Cortex of kidney (tissue), 1 donor: ENCODE measurements around the gene RAPGEF4.

Experiments
- DNase-seq: peaks from one replicate; lab custom pipeline; 2025; lab: John Stamatoyannopoulos, UW

The RAPGEF4 gene

DNA sequence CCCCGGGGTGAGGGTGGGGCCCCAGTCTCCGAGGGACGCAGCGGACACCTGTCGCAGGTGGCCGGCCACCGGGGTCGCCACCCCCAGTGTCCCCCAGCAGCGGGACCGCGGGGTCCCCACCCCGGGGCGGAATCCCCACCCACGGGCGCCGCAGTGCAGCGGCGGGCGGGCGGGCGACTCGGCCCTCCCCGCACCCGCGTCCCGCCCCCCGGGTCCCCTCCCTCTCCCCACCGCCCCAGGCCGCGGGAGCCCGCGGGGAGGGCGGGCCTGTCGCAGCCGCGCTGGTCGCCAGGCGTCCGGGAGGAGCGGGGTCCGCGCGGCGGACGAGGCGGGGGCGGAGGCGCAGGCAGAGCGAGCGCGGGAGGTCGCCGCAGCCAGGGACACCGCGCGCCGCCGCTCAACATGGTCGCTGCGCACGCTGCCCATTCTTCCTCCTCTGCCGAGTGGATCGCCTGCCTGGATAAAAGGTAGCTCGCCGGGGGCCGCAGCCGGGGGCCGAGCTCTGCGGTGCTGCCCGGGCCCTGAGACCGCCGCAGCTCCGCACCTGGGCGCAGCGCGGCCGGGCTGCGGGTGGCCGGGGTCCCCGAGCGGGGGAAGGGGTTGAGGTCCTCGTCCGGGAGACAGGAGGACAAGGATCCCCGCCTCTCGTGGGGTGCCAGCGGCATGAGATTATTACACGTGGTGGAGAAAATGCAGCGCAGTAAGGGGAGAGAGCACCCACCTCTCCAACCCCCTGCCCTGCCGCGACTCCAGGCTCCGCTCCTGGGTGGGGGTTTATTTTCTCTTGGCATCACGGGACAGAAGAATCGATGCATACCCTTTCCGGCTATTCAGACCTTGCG is at the start of gene RAPGEF4:
TSS of gene RAPGEF4 (plus strand) at position 264 of the 842 bp plus-strand sequence. CDS start at position 403, 139 bp downstream.
- no peak for DNase-seq

DNA sequence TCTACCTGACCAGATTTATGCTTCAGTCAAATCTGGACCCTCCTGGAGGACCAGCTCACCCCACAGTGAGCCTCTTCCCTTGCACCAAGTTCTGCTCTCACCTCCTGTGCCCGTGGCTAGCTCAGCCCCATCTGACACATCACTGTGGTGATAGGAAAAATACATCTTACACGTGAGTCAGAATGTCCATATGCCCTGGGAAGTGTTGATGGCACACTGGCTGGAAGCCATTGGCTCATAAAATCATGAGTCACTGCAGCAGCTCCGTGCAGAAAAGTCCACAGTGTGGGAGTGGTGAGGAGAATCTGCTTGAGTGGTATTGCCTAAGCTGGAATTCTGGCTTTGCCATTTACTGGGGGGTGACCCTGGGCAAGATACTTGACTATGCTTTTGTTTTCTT is 42.6 kb upstream of the RAPGEF4 start:
- no peak for DNase-seq

DNA sequence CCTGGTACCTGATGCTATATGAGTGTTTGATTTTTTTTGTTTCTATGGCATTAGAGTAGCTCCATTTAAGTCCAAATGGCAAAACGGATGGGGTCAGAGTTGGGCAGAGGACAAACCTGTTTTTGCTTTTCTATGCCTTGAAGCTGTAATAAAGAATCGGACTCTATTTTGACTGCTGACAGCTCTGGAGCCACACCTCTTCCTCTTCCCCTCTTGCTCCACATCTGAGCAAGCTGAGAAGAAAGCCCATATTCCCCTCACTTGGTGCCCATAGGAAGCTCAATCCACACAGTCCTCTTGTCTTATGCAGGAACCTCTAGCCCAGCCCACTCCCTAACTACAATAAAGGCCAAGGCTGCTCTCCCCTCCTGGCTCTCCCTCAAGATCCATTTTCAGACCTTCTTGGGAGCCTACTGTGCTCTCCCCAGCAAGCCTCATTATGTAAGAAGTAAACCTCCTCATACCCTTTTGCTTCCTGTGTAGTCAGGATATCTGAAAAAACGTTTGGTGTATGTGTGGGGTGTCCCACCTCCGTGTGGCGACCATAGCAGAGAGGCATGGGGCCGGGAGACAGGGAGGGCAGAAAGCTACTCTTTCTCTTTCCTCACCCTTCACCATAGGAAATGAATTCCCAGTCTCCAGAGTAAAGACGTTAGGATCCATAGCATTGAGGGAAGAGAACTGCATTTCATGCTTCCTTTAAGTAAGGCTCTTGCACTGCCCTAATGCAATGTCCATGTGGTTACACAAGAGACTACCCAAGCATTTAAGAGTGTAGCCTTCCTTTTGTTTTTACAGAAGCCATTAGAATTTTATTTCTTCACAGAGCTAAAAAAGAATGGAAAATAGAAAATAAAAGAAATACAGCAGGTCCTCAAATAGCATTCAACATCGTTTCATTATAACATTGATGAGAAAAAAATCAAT is 41.9 kb upstream of the RAPGEF4 start:
- DNase-seq = no peak

DNA sequence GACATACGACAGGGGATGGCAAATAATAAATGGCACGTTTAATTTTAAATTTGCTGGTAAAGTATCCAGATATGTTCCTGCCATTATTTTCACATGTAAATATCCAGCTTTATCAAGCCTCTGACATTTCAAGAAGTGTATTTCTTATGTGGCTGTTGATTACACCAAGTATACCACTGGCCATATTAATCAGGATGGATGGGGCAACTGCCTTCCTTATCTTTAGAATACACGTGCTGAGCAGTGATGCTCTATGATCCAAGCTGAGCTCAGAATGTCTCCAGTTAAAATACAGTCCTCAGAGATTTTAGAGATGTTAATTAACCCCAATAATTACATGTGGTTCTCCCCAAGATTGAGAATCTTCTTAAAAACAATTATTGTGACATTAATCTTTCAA is 38.3 kb upstream of the RAPGEF4 start:
- no peak for DNase-seq

DNA sequence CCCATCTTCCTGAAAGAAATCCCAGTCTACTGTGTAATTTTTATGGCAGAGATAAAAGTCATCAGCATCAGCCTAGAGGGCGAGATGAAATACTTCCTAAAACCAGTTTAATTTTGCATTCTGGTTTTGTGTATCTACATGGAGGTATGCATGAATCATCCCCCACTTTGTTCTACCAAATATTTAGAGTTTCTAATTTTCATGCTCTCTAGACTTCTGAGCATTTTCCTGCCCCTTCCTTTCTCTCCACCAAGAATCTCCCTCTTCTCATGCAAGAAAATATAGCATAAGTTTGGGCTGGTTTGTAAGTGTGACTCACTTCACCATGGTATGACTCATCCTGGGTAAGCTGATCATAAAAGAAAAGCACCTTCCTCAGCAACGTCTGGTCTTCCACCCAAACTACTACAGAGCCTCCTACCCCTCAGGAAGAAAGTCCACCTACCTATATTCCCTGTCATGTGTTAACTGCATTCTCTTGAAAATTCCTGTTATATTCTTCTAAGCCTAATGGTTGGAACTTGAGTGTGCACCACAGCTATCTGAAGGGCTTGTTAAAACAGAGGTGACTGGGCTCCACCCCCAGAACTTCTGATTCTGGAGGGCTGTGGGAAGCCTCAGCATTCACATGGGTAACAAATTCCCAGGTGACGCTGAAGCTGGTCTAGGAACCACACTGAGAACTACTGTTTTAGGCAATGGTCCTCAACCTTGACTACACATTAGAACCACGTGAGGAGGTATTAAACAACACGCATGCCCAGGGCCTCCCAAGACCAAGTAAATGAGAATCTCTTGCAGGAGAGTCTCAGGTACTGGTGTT is 37.4 kb upstream of the RAPGEF4 start:
- DNase-seq = no peak

DNA sequence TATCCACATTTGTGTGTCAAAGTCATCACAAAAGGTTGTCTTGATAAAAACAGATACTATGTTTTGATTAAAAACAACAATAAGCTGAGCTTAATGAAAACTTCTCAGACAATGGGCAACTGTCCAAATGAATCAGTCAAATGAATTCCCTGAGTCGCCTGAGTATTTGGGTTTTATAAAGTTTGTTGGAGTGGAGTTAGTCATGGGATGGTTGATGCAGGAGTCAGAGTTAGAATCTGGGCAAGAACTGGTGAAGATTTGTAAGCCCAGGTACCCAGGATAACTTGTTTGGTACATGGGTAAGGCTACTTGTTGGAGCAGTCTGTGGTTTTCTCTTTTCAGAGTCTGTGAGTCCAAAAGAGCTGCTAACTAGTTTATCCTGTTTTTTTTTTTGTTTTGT is 34.4 kb upstream of the RAPGEF4 start:
- no peak for DNase-seq

DNA sequence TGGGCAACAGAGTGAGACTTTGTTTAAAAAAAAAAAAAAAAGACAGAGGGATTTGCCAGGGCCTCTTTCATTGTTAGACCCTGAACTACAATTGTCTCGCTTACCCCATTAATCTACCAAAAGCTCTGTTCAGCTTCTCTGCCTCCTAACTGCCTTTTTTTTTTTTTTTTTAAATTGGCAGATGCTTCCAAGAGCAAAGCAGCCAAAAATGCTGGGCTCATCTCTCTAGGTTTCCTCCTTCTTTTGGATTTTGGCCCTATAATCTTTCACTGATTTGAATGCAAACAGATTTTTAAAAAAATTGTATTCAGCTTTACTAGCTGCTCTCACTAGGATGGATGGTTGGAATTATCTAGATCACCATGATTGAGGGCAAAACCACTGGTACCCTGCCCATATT is 33.2 kb upstream of the RAPGEF4 start:
- DNase-seq = no peak

DNA sequence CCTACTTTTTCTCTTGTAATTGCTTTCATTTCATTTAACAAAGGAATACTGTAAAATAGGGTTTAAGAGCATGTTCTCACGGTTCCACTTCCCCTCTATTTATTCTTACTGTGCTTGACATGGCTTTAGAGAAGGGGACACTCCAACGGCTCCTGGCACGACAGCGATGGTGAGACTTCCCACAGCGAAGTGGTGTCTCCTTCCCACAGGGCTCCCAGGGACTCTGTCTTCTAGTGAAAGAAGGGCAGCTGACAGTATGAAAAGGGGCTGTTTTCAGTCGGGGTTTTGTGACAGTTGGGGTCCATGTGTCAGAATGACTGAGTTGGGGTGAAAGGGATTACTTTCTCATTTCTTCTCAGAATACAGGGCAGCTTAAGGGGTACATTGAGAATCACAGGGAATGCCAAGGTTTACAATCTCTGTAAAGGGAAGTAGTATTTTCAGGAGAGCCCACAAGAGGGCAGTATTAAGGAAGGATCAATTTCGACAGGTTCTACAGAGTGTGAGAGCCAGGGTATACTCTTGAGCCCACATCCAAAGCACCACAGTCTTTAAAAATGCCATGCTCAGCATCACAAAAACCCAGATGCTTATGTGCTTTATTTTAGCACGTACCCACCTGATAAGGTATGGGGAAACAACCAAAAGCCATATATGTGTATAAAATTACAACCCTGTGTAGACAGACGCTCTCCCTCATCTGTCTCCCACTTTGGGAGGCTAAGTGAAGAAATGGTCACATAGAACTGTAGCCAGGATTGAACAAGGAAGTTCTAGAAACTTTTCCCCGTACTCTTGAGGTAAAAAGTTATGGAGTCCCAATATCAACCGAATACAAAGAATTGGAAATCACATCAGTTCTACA is 31.3 kb upstream of the RAPGEF4 start:
- DNase-seq = no peak

DNA sequence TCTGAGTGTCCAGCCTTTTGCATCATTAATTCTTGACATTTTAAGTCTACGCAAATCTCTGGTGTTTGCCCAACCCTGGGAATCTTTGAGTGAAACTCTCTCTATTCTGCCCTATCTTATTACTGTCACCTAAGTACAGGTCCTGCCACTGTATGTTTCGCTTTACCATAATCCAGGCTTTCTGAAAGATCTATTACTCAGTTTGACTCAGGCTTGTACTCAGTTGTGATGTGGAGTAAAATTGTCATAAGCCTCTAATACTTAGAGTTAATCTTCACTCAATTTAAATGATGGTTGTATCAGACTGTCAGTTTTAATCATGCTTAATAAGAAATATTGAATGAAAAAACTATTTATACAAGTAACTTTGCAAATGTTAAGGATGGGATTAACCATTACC is 30.3 kb upstream of the RAPGEF4 start:
- DNase-seq = no peak

DNA sequence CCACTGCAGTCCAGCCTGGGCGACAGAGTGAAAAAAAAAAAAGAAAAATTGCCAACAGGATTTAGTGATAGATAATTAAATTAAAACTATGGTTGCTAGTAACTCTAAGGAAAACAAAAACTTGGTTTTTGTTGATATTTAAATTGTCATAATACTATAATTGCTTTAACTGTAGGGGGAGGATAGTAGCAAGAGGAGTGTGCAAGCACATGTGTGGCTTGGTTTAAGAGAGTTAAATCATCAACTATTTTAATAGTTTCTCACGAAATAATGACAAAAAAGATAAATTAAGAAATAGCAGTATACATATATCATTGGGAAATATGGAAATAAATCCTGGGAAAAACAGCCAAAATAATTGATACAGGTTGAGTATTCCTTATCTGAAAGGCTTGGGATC is 27.4 kb upstream of the RAPGEF4 start:
- DNase-seq = no peak

DNA sequence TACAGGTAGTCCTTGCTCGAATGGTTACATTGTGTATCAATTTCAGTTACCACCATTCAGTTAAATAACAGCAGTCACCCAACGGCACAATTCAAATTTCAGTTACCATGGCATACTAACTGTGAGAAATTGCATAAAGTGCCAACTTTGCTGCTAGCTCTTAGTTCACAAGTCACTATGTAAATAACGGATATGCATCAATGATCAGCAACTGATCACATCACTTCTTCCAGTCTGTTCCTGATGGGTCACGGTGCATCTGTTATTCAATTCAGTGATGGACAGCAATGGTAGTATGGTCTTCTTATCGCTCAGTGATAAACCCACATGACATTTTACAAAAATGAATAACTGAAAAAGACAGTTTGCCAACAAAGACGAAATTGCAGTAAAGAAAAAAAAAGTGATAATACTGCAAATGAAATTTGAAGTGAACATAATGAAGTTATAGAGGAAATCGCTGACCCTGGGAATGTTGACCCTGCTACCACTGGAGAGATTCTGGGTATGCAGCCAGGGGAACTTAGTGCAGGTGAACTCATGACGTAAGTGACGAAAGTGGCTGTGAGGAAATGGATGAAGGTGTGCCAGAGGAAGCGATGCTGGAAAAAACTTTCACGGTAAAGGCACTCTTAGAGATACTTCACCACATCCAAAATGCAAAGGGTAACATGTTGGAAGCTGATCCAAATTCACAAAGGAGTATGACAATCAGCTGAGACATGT is 25.9 kb upstream of the RAPGEF4 start:
- DNase-seq = no peak

DNA sequence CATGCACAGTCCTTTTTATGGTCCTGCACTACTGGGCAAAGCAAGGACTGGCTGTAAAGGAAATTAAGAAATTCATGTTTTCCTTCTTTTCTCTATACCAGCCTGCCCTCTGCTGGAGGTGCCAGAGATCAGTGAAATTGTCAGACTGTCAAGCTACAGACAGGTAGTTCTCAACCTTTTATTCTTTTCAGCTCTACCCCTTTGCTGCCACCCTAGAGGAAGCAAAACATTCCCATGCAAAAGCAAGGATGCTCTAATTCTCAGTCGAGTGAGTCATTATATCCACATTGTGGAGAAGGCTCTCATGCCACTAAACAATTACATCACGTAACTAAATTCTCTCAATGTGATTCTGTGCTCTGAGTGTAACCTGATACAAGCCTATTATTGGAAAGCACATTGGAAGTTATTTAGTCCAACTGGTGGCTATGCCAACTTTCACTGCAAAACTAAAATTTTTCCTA is 25.0 kb upstream of the RAPGEF4 start:
- no peak for DNase-seq

DNA sequence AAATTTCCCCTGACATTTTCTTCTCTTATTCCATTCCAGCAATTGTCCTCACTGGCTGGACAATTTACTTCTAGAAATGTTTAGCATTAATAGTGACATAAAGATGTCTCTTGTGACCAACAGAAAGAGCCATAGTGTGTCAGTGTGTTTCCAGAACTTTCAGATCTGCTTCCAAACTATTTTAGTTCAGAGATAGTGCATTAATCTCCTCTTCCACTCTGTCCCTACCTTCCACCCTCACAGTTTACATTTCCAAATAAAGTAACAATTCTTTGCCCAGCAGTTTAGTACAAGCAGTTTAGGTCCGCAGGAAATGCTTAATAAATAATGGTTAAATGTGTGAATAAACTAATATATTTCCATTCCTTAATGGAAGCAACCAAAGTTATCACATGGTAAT is 24.5 kb upstream of the RAPGEF4 start:
- no peak for DNase-seq

DNA sequence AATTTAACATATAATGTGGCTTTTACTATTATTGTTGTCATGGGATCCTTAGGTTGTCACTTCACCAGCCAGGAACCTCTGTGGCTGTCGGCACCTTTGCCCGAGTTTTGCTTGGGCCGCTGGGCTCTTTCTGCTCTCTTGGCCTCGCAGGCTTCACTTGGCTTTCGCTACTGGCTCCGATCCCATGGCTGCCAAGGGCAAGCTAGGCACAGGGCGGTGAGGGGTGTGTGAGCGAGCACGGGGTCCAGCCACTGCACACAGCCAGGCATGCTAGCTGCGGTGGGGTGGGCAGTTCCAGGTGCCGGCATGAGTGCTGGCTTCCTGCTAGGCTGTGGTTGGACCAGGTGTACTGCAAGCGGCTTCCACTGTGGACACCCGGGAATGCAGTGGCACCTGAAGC is 23.4 kb upstream of the RAPGEF4 start:
- no peak for DNase-seq

DNA sequence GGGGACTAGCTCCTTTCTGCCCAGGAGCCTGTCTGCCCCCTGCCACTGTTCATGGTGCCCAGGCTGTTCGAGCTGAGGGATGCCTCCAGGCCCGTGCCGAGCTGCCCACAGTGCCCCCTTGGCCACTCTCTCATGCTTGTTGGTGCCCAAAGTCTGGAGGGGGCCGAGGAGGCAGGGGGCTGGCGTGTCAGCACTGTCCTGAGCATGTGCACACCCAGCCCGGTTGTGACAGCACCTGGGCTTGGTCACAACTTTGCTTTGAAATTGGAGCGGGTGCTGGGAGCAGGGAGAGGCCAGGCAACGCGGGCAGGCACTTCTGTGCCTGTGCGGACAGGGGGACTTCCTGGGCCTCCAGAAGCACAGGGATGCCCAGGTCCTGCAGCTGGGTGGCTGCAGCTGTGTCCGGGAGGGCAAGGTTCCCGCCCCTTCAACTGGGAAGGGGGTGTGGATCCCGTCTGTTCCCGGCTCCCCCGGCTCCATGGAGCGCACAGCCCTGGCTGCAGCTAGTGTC is 22.2 kb upstream of the RAPGEF4 start:
- no peak for DNase-seq

DNA sequence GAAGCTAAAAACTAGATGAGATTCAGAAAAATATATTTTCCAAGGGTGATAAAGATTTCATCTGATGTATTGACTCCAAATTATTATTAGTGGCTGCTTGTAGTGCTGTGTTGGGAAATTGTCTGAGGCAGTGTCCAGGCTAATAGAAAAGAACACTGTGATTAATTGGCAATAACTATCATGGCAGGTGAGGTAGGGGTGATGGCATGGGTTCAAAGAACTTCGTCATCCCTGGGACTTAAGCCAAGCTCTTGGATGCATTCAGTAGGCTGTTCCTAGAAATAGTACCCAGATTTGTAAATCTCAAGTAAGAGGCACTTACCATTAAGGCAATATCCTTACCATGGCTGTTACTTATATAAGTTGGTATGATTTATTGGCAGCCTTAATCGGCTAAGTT is 13.2 kb upstream of the RAPGEF4 start:
- no peak for DNase-seq

DNA sequence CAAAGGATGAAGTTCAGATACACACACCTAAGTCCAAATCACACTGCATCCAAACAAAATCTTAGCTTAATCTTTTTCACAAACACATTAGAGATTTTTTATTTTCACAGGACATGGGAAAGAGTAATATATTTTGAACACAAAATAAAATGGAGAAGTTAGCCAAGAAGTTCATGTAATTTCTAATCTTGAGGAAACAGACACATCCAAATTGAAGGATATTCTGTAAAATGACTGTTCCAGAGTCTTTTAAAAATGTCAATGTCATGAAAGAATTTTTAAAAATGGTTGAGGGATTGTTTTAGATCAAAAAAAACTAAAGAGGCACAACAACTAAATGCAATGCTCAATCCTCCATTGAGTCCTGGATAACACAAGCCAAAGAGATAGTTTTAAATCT is 12.4 kb upstream of the RAPGEF4 start:
- no peak for DNase-seq

DNA sequence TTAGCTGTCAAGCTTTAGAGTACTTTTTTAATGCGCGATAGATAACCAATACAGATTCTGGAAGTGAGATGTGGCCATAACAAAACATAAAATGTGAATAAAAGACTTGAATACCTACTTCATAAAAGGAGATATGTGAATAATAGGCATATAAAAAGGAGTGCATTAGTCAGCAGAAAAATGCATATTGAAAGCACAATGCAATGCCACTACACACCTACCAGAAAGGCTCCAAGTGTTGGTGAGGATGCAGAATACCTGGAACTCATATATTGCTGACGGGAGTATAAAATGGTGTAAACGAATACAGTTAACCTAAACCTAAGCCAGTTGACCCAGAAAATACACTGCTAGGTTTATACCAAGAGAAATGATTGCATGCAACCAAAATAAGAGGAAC is 10.9 kb upstream of the RAPGEF4 start:
- no peak for DNase-seq

DNA sequence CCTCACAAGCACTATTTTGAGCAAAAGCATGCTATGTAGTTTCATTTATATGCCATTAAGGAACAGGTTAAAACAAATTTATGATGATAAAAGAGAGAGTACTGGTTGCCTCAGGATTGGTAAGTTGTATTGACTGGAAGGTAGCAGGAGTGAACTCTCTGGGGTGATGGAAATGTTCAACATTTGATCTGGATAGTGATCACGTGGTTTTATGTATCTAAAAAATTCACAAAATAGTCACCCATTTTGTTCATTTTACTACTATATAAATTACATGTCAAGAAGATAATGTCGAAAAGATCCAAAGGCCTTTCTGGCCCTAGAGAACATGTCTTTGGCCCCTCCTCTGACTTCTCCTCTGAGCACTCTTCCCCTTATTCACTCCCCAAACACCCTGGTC is 10.4 kb upstream of the RAPGEF4 start:
- no peak for DNase-seq

DNA sequence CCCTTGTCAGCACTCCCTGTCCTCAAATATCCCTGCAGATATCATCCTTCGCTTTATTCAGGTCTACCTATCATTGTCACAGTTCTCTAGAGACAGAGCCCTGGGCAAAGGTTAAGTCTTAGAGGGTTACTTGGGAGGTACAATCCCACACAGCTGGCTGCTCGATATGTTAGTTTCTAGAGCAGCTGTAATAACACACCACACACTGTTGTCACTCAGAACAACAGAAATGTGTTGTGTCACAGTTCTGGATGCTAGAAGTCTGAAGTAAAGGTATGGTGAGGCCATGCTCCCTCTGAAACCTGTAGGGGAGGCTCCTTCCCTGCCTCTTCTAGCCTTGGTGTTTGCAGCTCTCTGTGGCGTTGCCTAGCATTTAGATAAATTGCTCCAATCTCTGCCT is 9.9 kb upstream of the RAPGEF4 start:
- DNase-seq = no peak
